HepG2 (cell line): Measurements from ENCODE around the gene C19orf73. TPM values are rescaled to one million over a fixed set of nuclear protein-coding genes. Genes with fewer than 3 reads are reported as not detected.

ENCODE experiments used
- CEBPB ChIP-seq: IDR thresholded peaks from 2 replicates; pipeline ENCODE4 v1.6.1; 2011; ENCODE audit warnings: low read depth, low read length, improper control_type of control experiment, borderline replicate concordance
- RNF2 ChIP-seq: fragments of 450-650 bp; conservative IDR thresholded peaks from 2 replicates; pipeline ENCODE4 v1.6.1; 2016; ENCODE audit warnings: low read depth
- SOX5 ChIP-seq: IDR thresholded peaks from 2 replicates; pipeline ENCODE4 v1.6.1; 2016; ENCODE audit warnings: borderline replicate concordance
- ZBTB7A ChIP-seq: sonication (generic); formaldehyde crosslinking; IDR thresholded peaks from 2 replicates; pipeline ENCODE4 v1.8.0; 2022; ENCODE audit warnings: mild to moderate bottlenecking, missing genetic modification reagents
- ZFX ChIP-seq: sonication (generic); formaldehyde crosslinking; IDR thresholded peaks from 2 replicates; pipeline ENCODE4 v1.4.0; 2020; ENCODE audit warnings: mild to moderate bottlenecking, low read depth, missing genetic modification reagents, moderate library complexity
- ZFYVE20 ChIP-seq: sonication (generic); formaldehyde crosslinking; IDR thresholded peaks from 2 replicates; pipeline ENCODE4 v1.8.0; 2023; ENCODE audit warnings: low read depth, mild to moderate bottlenecking, moderate library complexity, missing genetic modification reagents, borderline replicate concordance
- ZMAT3 ChIP-seq: sonication (generic); formaldehyde crosslinking; conservative IDR thresholded peaks from 2 replicates; pipeline ENCODE4 v1.7.0; 2021; ENCODE audit warnings: missing genetic modification reagents
- ZNF207 ChIP-seq: fragments of 450-650 bp; IDR thresholded peaks from 2 replicates; pipeline ENCODE4 v1.6.1; 2016; ENCODE audit warnings: antibody characterized with exemption, borderline replicate concordance
- ZNF24 ChIP-seq: fragments of 450-650 bp; IDR thresholded peaks from 2 replicates; pipeline ENCODE4 v1.6.1; 2017; ENCODE audit warnings: antibody characterized with exemption, mild to moderate bottlenecking
- ZNF629 ChIP-seq: sonication (generic); formaldehyde crosslinking; conservative IDR thresholded peaks from 2 replicates; pipeline ENCODE4 v1.5.0; 2020; ENCODE audit warnings: missing genetic modification reagents
- ZSCAN9 ChIP-seq: IDR thresholded peaks from 2 replicates; pipeline ENCODE4 v1.6.1; 2016; ENCODE audit warnings: borderline replicate concordance
- polyA plus RNA-seq, 8 experiments: library from polyadenylated mRNA; depleted of rRNA in 3 of 8; stranded (reverse) in 7 of 8; unstranded in 1 of 8; fragments of >200 nt; fragmentation: Illumina TruSeq in 4 of 8; extraction: Trizol in 4 of 8; gene quantifications; 2 replicates each; pipeline versions ENCODE4 v1.2.1 to v1.2.3, GENCODE V29; 2011 to 2016; ENCODE audit warnings: low read depth in 4 of 8, missing spikeins in 1 of 8, mixed read lengths in 1 of 8; ENCODE audit not compliant: insufficient read depth in 1 of 8
- total RNA-seq, 5 experiments: library from RNA; depleted of rRNA; stranded (reverse); fragments of >200 nt; fragmentation: Illumina TruSeq; extraction: Trizol; gene quantifications; 2 replicates each; pipeline ENCODE4 v1.2.3, GENCODE V29; 2016; ENCODE audit warnings: low read depth in 1 of 5
- TF ChIP-seq, protein P1 (sequence below): sonication (generic); formaldehyde crosslinking; IDR thresholded peaks from 2 replicates; pipeline ENCODE4 v1.8.1; 2023; ENCODE audit warnings: mild to moderate bottlenecking, missing genetic modification reagents
- TF ChIP-seq, protein P2 (sequence below): sonication (generic); formaldehyde crosslinking; IDR thresholded peaks from 2 replicates; pipeline ENCODE4 v1.8.0; 2022; ENCODE audit warnings: mild to moderate bottlenecking, missing genetic modification reagents, moderate library complexity
- TF ChIP-seq, protein P3 (sequence below): sonication (generic); formaldehyde crosslinking; IDR thresholded peaks from 2 replicates; pipeline ENCODE4 v1.4.0; 2020; ENCODE audit warnings: low read depth, mild to moderate bottlenecking, missing genetic modification reagents
- TF ChIP-seq, protein P4 (sequence below): sonication (generic); formaldehyde crosslinking; IDR thresholded peaks from 2 replicates; pipeline ENCODE4 v1.4.0; 2020; ENCODE audit warnings: mild to moderate bottlenecking, low read depth, missing genetic modification reagents
- TF ChIP-seq, protein P5 (sequence below): sonication (generic); formaldehyde crosslinking; IDR thresholded peaks from 2 replicates; pipeline ENCODE4 v1.5.1; 2020; ENCODE audit warnings: mild to moderate bottlenecking, moderate library complexity, missing genetic modification reagents
- TF ChIP-seq, protein P6 (sequence below): sonication (generic); formaldehyde crosslinking; IDR thresholded peaks from 2 replicates; pipeline ENCODE4 v1.4.0; 2020; ENCODE audit warnings: missing genetic modification reagents

Gene C19orf73
- total and polyA plus RNA-seq, 2 of the 13 experiments (the other 11 are each of a cell fraction or from before 2014, with no cell fraction given) = 1.4 to 1.5 TPM

DNA sequence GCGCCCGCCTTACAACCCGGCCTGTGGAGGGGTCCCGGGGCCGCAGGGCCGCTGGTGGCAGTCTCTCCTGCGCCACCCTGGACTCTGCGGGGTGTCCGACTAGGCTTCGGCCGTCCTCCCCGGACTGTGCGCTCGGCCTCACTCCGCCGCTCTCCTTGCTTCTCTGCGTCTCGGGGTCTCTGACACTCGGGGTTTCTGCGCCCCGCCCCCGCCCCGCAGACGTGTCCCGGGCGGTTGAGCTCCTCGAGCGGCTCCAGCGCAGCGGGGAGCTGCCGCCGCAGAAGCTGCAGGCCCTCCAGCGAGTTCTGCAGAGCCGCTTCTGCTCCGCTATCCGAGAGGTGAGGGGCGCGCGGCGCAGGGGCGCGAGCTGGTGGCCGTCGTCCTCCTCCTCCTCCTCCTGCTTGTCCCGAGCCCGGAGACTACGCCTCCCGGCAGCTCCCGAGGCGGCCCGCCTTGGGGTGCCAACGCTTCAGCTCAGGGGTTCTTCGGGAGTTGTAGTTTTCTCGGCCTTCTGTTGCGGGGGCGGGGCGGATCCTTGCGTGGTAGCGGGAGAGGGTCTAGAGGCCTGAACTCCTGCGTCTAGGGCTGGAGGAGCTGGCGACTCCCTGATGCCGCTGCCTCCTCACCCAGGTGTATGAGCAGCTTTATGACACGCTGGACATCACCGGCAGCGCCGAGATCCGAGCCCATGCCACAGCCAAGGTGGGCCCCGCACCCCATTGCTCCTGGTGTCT, 4.1 kb downstream of the C19orf73 start (continued):
- TF ChIP-seq ZFX (CRISPR knock-in tag) = peak; percentile 38
- TF ChIP-seq ZNF629 = no peak
- TF ChIP-seq ZSCAN9 (CRISPR knock-in tag) = no peak
- TF ChIP-seq, protein P1, sequence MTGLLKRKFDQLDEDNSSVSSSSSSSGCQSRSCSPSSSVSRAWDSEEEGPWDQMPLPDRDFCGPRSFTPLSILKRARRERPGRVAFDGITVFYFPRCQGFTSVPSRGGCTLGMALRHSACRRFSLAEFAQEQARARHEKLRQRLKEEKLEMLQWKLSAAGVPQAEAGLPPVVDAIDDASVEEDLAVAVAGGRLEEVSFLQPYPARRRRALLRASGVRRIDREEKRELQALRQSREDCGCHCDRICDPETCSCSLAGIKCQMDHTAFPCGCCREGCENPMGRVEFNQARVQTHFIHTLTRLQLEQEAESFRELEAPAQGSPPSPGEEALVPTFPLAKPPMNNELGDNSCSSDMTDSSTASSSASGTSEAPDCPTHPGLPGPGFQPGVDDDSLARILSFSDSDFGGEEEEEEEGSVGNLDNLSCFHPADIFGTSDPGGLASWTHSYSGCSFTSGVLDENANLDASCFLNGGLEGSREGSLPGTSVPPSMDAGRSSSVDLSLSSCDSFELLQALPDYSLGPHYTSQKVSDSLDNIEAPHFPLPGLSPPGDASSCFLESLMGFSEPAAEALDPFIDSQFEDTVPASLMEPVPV (CRISPR knock-in tag) = no peak
- TF ChIP-seq, protein P2, sequence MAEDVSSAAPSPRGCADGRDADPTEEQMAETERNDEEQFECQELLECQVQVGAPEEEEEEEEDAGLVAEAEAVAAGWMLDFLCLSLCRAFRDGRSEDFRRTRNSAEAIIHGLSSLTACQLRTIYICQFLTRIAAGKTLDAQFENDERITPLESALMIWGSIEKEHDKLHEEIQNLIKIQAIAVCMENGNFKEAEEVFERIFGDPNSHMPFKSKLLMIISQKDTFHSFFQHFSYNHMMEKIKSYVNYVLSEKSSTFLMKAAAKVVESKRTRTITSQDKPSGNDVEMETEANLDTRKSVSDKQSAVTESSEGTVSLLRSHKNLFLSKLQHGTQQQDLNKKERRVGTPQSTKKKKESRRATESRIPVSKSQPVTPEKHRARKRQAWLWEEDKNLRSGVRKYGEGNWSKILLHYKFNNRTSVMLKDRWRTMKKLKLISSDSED (CRISPR knock-in tag) = no peak
- TF ChIP-seq CEBPB = no peak
- TF ChIP-seq SOX5 (CRISPR knock-in tag) = no peak
- TF ChIP-seq, protein P3, sequence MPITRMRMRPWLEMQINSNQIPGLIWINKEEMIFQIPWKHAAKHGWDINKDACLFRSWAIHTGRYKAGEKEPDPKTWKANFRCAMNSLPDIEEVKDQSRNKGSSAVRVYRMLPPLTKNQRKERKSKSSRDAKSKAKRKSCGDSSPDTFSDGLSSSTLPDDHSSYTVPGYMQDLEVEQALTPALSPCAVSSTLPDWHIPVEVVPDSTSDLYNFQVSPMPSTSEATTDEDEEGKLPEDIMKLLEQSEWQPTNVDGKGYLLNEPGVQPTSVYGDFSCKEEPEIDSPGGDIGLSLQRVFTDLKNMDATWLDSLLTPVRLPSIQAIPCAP (CRISPR knock-in tag) = no peak
- TF ChIP-seq, protein P4, sequence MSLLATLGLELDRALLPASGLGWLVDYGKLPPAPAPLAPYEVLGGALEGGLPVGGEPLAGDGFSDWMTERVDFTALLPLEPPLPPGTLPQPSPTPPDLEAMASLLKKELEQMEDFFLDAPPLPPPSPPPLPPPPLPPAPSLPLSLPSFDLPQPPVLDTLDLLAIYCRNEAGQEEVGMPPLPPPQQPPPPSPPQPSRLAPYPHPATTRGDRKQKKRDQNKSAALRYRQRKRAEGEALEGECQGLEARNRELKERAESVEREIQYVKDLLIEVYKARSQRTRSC (CRISPR knock-in tag) = no peak
- TF ChIP-seq ZMAT3 = no peak
- TF ChIP-seq, protein P5, sequence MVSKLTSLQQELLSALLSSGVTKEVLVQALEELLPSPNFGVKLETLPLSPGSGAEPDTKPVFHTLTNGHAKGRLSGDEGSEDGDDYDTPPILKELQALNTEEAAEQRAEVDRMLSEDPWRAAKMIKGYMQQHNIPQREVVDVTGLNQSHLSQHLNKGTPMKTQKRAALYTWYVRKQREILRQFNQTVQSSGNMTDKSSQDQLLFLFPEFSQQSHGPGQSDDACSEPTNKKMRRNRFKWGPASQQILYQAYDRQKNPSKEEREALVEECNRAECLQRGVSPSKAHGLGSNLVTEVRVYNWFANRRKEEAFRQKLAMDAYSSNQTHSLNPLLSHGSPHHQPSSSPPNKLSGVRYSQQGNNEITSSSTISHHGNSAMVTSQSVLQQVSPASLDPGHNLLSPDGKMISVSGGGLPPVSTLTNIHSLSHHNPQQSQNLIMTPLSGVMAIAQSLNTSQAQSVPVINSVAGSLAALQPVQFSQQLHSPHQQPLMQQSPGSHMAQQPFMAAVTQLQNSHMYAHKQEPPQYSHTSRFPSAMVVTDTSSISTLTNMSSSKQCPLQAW = peak; percentile 20; the same call in 1 of the 2 replicates
- TF ChIP-seq ZBTB7A = no peak
- no peak for TF ChIP-seq ZNF24
- TF ChIP-seq RNF2 = no peak
- TF ChIP-seq ZNF207 = no peak
- no peak for TF ChIP-seq ZFYVE20
- TF ChIP-seq, protein P6, sequence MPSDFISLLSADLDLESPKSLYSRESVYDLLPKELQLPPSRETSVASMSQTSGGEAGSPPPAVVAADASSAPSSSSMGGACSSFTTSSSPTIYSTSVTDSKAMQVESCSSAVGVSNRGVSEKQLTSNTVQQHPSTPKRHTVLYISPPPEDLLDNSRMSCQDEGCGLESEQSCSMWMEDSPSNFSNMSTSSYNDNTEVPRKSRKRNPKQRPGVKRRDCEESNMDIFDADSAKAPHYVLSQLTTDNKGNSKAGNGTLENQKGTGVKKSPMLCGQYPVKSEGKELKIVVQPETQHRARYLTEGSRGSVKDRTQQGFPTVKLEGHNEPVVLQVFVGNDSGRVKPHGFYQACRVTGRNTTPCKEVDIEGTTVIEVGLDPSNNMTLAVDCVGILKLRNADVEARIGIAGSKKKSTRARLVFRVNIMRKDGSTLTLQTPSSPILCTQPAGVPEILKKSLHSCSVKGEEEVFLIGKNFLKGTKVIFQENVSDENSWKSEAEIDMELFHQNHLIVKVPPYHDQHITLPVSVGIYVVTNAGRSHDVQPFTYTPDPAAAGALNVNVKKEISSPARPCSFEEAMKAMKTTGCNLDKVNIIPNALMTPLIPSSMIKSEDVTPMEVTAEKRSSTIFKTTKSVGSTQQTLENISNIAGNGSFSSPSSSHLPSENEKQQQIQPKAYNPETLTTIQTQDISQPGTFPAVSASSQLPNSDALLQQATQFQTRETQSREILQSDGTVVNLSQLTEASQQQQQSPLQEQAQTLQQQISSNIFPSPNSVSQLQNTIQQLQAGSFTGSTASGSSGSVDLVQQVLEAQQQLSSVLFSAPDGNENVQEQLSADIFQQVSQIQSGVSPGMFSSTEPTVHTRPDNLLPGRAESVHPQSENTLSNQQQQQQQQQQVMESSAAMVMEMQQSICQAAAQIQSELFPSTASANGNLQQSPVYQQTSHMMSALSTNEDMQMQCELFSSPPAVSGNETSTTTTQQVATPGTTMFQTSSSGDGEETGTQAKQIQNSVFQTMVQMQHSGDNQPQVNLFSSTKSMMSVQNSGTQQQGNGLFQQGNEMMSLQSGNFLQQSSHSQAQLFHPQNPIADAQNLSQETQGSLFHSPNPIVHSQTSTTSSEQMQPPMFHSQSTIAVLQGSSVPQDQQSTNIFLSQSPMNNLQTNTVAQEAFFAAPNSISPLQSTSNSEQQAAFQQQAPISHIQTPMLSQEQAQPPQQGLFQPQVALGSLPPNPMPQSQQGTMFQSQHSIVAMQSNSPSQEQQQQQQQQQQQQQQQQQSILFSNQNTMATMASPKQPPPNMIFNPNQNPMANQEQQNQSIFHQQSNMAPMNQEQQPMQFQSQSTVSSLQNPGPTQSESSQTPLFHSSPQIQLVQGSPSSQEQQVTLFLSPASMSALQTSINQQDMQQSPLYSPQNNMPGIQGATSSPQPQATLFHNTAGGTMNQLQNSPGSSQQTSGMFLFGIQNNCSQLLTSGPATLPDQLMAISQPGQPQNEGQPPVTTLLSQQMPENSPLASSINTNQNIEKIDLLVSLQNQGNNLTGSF = 0 out of 2 replicates have a peak, but pooled peaks have one; percentile 30
